ENCODE measurements around the gene SMCO4.
"Not testable (repeated sequence)": the region's sequence is repeated elsewhere in the genome, so short reads cannot be mapped to it uniquely, and the experiment has no call there.

The SMCO4 gene

DNA sequence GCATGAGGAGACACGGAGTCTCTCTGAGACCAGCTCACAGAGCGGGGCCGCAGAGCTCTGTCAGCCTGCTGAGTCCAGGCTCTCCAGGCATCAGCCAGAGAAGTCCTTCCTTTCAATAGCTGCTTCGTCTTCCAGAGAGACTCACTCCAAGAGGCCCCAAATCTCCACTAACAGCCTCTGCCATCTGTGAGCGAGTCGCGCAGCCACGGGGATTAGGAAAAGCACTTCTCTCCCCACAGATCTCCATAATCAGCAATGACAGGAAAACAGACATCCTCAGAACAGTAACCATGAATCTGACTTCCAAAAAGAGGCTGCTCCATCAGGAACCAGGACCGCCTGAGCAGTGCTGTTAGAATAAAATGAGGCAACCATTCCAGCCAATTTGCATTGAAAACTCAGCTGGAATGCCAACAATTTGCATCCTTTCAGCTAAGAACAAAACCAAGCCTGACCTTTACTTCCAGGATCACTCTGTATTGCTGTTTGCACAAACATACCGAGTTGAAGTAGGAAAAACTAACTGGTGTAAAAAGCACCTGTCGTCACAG, 65.4 kb downstream of the SMCO4 start:
- no peak for DNase-seq (ENCODE audit: low read depth in 2 of 2)

GRCh38 chr11:93476796-93477195, 66.4 kb downstream of the SMCO4 start:
- no peak for DNase-seq (ENCODE audit: low read depth in 2 of 2)

- no peak for DNase-seq (ENCODE audit: low read depth in 2 of 2)
Measured at GRCh38 chr11:93474123-93474522, 69.1 kb downstream of the SMCO4 start.

- DNase-seq (ENCODE audit: low read depth in 2 of 2) = no peak
Measured at GRCh38 chr11:93468290-93468689, 74.9 kb downstream of the SMCO4 start.

DNA sequence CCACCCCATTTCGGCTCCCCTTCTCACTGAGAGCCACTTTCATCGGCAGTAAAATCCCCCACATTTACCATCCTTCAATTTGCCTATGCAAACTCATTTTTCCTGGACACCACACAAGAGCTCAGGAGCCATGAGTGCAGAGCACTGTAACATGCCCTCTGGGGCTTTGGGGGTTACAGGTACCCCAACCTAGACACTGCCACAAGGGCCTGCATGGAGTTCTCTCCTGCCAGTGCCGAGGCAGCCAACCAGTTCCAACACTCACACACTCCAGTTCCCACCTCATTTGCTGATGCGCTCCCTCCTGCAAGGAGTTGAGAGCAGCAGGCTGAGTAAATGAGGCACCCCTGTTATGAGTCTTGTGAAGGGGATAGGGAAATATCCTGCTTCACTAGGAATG, 76.1 kb downstream of the SMCO4 start:
- no peak for DNase-seq (ENCODE audit: low read depth in 2 of 2)

DNA sequence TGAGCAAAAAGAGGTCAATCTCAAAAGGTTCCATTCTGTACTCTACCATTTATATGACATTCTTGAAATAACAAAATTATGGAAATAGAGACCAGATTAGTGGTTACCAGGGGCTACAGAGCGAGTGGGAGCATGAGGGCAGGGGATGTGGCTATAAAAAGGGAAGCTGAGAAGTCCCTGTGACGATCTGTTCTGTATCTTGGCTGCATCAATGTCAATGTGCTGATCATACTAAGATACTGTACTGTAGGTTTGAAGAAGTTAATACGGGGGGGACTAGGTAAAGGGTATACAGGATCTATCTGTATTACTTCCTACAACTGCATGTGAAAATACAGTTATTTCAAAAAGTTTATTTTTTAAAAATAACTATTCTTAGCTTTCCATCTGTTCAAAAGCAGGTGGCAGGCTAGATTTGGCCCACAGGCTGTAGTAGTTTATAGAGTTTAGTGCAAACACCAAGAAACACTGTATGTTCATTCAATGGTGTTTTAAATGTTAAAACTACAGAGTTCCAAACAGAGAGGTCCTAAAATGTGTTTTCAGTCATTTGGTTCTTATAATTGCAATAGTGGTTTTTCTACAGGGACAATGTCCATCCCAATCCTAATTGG, 78.2 kb downstream of the SMCO4 start:
- DNase-seq (ENCODE audit: low read depth in 2 of 2) = no peak

GRCh38 chr11:93463666-93464065, 79.5 kb downstream of the SMCO4 start:
- DNase-seq (ENCODE audit: low read depth in 2 of 2) = not testable (repeated sequence)

- DNase-seq (ENCODE audit: low read depth in 2 of 2) = no peak
Measured at GRCh38 chr11:93458286-93458685, 84.9 kb downstream of the SMCO4 start.

DNA sequence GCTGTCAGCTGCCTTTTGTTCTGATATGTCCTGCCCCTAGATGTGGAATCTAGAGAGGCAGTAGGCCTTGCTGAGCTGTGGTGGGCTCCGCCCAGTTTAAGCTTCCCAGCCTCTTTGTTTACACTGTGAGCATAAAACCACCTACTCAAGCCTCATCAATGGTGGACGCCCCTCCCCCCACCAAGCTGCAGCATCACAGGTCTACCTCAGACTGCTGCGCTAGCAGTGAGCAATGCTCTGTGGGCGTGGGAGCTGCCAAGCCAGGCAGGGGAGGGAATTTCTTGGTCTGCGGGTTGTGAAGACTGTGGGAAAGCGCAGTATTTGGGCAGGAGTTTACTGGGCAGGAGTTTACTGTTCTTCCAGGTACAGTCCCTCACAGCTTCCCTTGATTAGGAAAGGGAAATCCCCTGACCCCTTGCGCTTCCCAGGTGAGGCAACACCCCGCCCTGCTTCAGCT, 98.5 kb downstream of the SMCO4 start:
- no peak for DNase-seq (ENCODE audit: low read depth in 2 of 2)

DNA sequence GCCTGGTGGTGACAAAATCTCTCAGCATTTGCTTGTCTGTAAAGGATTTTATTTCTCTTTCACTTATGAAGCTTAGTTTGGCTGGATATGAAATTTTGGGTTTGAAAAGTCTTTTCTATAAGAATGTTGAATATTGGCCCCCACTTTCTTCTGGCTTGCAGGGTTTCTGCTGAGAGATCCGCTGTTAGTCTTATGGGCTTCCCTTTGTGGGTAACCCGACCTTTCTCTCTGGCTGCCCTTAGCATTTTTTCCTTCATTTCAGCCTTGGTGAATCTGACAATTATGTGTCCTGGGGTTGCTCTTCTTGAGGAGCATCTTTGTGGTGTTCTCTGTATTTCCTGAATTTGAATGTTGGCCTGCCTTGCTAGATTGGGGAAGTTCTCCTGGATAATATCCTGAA, 100.0 kb downstream of the SMCO4 start:
- not testable (repeated sequence) for DNase-seq (ENCODE audit: low read depth in 2 of 2)

GRCh38 chr11:93432247-93432646, 110.9 kb downstream of the SMCO4 start:
- no peak for DNase-seq (ENCODE audit: low read depth in 2 of 2)
